ENCODE measurements around the gene E2F2. TPM values are rescaled to one million over a fixed set of nuclear protein-coding genes. Genes with fewer than 3 reads are reported as not detected.

The E2F2 gene
- total RNA-seq, 1 experiment from 2014 or later = 16.3 TPM

DNA sequence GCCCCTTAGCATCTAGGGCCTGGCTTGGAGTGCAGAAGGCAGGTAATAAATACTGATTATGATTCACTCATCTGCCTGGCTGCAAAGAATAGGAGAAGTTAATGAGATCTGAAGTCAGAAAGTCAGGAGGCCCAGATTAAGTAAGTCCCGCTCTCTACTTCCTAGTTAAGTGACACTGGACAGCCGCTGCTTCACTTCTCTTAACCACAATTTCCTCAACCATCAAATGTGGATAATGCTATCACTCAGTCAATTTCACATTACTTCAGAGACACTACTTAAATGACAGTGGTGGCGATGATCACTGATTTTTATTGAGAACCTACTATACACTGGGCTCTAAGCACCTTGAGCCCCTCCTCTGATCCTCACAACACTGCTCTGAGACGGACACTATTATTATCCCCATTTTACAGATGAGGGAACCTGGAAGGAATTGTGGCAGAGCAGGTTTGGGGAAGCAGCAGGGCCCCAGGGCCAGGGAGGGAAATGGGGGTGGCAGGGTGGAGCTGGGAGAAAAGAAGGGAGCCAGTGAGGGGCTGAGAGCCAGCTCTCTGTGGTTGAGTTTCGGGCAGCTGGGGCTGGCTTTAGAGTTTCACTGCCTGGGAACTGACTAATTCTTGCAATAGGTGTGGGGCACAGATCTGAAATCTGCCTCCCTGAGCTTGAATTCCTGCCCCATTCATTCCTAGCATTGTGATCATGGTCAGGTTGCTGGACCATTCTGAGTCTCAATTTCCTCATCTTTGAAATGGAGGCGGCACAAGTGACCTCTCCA is 2.4 kb upstream of the E2F2 start (continued):
- TF ChIP-seq, protein P1, sequence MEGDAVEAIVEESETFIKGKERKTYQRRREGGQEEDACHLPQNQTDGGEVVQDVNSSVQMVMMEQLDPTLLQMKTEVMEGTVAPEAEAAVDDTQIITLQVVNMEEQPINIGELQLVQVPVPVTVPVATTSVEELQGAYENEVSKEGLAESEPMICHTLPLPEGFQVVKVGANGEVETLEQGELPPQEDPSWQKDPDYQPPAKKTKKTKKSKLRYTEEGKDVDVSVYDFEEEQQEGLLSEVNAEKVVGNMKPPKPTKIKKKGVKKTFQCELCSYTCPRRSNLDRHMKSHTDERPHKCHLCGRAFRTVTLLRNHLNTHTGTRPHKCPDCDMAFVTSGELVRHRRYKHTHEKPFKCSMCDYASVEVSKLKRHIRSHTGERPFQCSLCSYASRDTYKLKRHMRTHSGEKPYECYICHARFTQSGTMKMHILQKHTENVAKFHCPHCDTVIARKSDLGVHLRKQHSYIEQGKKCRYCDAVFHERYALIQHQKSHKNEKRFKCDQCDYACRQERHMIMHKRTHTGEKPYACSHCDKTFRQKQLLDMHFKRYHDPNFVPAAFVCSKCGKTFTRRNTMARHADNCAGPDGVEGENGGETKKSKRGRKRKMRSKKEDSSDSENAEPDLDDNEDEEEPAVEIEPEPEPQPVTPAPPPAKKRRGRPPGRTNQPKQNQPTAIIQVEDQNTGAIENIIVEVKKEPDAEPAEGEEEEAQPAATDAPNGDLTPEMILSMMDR (IDR thresholded peaks at IDR 0.05 in 2 of 3, conservative IDR thresholded peaks at IDR 0.05 in 1 of 3; ENCODE audit: borderline replicate concordance in 1 of 3, insufficient read depth in 1 of 3, low read depth in 2 of 3, low read length in 2 of 3) = no peak
- TF ChIP-seq YY1 (IDR thresholded peaks at IDR 0.05; ENCODE audit: extremely low read depth, insufficient replicate concordance, low read depth, low read length) (no peak), CEBPB (IDR thresholded peaks at IDR 0.05; ENCODE audit: low read depth) (no peak), SIN3A (IDR thresholded peaks at IDR 0.05; ENCODE audit: low read depth) (no peak)

- Histone ChIP-seq H3K4me2 (ENCODE audit: low read length) (peak overlapping the region; percentile 97), H3K27ac (ENCODE audit: low read depth, low read length) (peak overlapping the region; percentile 80), H3K27me3 (ENCODE audit: insufficient read depth, low read length) (no peaks in the 10 kb centered on the region), H3K36me3 (ENCODE audit: control insufficient read depth in 1 of 2, insufficient read depth in 2 of 2, low read length in 2 of 2) (peaks cover 0 to 5% of the 10 kb centered on the region in 2 experiments; a peak in 1 of 4 replicates), H2AFZ (ENCODE audit: low read depth, low read length, poor library complexity, severe bottlenecking) (no peak overlapping the region), H3K4me3 (replicated peaks in 1 of 2; ENCODE audit: low read depth in 1 of 2, low read length in 2 of 2) (peak overlapping the region; percentile 69 to 84), H3K4me1 (ENCODE audit: control insufficient read depth in 1 of 2, insufficient read depth in 2 of 2, low read length in 2 of 2) (peaks cover 58 to 89% of the 10 kb centered on the region in 2 experiments), H3K79me2 (ENCODE audit: insufficient read depth, low read length) (peaks cover 31% of the 10 kb centered on the region), H3K9ac (ENCODE audit: low read length) (peak overlapping the region; percentile 91), H3K9me3 (ENCODE audit: control insufficient read depth in 1 of 2, insufficient read depth in 1 of 2, low read depth in 1 of 2, low read length in 2 of 2) (no peaks in the 10 kb centered on the region), H4K20me1 (ENCODE audit: insufficient read depth) (no peaks in the 10 kb centered on the region), H3K9me2 (ENCODE audit: insufficient read depth) (no peaks in the 10 kb centered on the region)
- ChIA-PET RAD21 (ENCODE audit: low non-redundant PET in 1 of 2, low total read pairs in 2 of 2, uncharacterized antibody in 2 of 2, unreplicated experiment in 2 of 2) (interaction anchor here (0.6 to 0.8 kb wide), 2 partner anchors 12 to 34 kb away, joined by 4 to 8 read pairs; no protein-coding TSS in a partner anchor), CTCF (interaction anchor here (0.9 to 5.3 kb wide), 4 partner anchors 8 to 347 kb away, joined by 3 to 48 read pairs (median 8); no protein-coding TSS in a partner anchor), POLR2A (interaction anchor here (0.6 to 1.7 kb wide), 8 partner anchors 23 to 281 kb away, joined by 3 to 4 read pairs (median 3); no protein-coding TSS in a partner anchor)
- intact Hi-C loops (cut with micrococcal nuclease) = loop anchor here (10.0 kb wide), 2 partner anchors 187 to 317 kb away; partner anchors contain the start of genes HNRNPR and HTR1D
- BruUV-seq (replicated peaks) = TSS peak; percentile 87
- no peak for DNase-seq (ENCODE audit: low read depth, low spot score)
- ATAC-seq = 0 out of 2 replicates have a peak, but pooled peaks have one; percentile 1
- 0 out of 2 replicates have a peak, but pooled peaks have one; percentile 3 for TF ChIP-seq SIN3A (IDR thresholded peaks at IDR 0.05; ENCODE audit: low read depth)
- no peak for TF ChIP-seq RAD21 (IDR thresholded peaks at IDR 0.05; ENCODE audit: low read depth)
These were observed 595 bp upstream of the E2F2 start for GRCh38 chr1:23531562-23532094.

Data from HCT116 (cell line).